AG09319 (cell line): ENCODE measurements around the gene RNF112.

Experiments
- DNase-seq: peaks from one replicate; pipeline ENCODE4 v3.0.0-alpha.2; 2010; ENCODE audit warnings: low read depth; ENCODE audit errors: extremely low read depth
- TF ChIP-seq, protein P1 (sequence below): IDR thresholded peaks from 2 replicates; pipeline ENCODE4 v1.5.1; 2011; ENCODE audit warnings: low read depth, mild to moderate bottlenecking, inconsistent platforms, low read length, moderate library complexity

RNF112 gene

DNA sequence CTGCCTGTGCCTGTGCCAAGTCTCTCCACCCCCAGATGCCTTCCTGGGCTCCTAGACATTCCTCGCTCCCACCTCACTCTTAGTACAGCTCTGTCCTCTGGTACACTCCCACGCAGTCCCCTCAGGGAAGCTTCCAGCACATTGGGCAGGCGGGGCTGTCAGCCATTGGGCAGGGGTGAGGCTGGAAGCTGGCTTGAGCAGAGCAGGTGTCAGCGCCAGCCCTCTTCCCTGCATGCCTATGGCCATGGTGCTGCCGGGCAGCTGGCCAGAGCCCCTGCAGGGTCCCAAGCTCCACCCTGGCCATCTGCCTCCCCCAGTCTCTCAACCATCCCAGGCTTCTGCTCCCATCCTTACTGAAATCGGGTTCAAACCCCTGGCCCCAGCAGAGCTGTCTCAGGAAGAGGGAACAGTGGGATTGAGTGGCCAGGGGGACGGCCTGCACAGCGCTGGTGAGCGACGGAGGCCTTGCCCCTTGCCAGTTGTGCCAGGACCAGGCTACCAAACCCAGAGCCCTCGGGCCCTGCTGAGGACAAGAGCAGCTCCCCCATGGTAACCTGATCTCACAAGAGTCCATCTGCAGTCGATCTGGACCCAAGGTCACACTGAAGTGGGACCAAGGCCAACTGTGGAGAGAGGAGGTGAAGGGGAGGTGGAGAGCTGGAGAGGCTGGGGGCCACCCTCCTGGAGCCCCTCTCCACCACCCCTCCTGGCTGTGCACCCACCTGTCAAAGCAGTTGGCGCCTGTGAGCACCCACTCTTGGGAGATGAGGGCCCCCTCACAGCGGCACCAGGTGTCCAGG, 46.1 kb upstream of the RNF112 start:
- DNase-seq, result no peak
- TF ChIP-seq, protein P1, sequence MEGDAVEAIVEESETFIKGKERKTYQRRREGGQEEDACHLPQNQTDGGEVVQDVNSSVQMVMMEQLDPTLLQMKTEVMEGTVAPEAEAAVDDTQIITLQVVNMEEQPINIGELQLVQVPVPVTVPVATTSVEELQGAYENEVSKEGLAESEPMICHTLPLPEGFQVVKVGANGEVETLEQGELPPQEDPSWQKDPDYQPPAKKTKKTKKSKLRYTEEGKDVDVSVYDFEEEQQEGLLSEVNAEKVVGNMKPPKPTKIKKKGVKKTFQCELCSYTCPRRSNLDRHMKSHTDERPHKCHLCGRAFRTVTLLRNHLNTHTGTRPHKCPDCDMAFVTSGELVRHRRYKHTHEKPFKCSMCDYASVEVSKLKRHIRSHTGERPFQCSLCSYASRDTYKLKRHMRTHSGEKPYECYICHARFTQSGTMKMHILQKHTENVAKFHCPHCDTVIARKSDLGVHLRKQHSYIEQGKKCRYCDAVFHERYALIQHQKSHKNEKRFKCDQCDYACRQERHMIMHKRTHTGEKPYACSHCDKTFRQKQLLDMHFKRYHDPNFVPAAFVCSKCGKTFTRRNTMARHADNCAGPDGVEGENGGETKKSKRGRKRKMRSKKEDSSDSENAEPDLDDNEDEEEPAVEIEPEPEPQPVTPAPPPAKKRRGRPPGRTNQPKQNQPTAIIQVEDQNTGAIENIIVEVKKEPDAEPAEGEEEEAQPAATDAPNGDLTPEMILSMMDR, result no peak

- TF ChIP-seq, protein P1, result no peak
- DNase-seq, result no peak
These were observed 45.6 kb upstream of the RNF112 start for GRCh38 chr17:19365499-19365817.

DNA sequence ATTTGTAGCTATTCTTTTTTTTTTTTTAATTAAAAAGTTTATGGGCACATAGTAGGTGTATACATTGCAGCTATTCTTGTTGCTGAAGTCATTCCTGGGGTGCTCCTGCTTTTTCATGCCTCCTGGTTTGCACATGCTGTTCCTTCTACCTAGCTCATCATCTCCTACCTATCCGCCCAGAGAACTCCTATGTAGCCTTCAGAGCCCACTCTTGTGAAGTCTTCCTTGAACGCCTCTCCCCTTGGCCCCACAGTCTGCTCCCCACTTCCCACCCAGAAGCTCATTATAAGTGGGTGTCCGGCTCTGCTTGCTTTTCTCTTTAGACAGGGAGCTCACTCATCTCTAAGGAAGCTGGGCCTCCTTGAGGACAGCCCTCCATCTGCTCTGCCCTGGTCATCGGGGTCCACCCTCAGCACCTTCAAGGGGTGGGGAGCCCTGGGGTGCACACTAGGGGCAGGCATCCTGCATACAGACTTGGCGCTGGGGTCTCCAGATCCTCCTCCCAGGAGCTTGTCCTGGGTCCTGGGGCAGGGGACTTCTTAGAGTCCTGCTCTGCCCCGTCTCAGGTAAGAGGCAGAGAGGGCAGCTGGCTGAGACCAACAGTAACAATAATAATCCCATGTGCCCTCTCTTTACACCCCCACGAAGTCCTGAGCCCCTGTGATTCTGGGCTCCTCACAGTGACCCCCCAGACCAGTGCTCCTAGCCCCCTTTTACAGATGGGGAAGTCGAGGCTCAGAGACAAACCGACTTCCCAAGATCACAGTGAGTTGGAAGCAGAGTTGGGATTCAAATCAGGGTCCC, 45.0 kb upstream of the RNF112 start:
- TF ChIP-seq, protein P1, result no peak
- DNase-seq, result no peak

GRCh38 chr17:19366637-19366972, 44.4 kb upstream of the RNF112 start:
- TF ChIP-seq, protein P1, result no peak
- no peak for DNase-seq

DNA sequence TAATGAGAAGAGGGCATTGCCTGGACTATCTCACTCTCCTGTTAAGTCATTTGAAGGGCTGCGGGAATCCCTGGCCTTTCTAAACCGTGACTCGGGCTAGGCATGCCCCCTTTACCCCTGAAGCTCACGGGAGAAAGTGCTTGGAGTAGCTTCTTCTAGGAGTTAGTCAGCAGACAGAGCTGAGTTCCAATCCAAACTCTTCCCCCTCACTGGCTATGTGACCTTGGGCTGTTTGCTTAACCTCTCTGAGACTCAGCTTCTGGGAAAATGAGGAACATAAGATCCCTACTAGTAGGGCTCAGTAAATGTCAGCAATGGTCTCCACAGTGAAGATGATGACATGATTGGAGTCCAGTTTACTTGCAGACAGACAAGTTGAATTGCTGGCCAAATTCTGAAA, 42.8 kb upstream of the RNF112 start:
- TF ChIP-seq, protein P1, result no peak
- DNase-seq, result no peak

- TF ChIP-seq, protein P1, result no peak
- DNase-seq, result no peak
These were observed 41.8 kb upstream of the RNF112 start for GRCh38 chr17:19369107-19369778.
